KBM-7 (cell line): ENCODE data around the gene ABR.
"Not testable (repeated sequence)": the region's sequence is repeated elsewhere in the genome, so short reads cannot be mapped to it uniquely, and the experiment has no call there.

Experiments
- DNase-seq: peaks from one replicate; pipeline ENCODE4 v3.0.0-alpha.2; 2015
- in situ Hi-C: fragments of 300-500 bp; cut with MboI; formaldehyde crosslinking; loops from 2 replicates; pipeline ENCODE4 v1.14.3; 2020; ENCODE audit warnings: low sequenced_read_pairs, low pct_unique_long_range_greater_than_20kb, mixed read lengths

ABR gene

GRCh38 chr17:1060991-1061390 lies 118.8 kb downstream of the ABR start:
- in situ Hi-C loops: no loop called here
- DNase-seq: no peak

- in situ Hi-C loops: no loop called here
- DNase-seq: no peak
These were observed 120.5 kb downstream of the ABR start for GRCh38 chr17:1059131-1059795.

DNA sequence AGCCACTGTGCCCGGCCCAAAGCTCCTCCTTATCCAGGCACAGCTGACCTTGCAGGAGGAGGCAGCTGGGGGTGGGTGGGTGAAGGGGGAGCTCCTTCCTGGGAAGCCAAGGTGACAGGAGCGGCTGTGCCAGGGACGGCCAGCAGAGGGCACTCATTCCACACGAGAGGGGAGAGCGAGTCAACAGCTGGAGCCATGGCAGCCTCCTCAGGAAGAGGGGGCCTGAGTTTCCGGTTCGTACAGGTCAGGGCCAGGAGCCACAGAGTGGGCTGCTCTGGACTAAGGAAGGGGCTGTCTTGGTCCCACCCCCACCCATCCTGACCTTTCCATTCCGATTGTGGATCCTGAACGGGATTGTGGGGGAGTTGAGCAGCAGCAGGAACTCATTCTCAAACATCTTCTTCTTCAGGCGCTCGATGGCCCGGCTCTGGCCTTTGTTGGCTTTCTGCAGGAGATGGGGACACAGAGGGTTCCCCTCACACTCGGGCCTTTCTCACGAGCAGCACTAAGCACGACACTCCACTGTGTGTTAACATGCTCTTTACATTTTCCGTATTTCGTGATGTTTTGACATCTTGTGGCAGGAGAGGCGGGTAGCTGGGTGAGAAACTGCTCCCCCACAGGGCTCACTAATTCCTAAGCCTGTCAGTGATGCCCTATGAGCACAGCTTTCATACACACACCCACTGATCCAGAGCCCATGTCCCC lies 121.2 kb downstream of the ABR start:
- DNase-seq: peak; percentile 50
- in situ Hi-C loops: no loop called here

- no peak for DNase-seq
- in situ Hi-C loops: no loop called here
These were observed 123.0 kb downstream of the ABR start for GRCh38 chr17:1056761-1057160.

DNA sequence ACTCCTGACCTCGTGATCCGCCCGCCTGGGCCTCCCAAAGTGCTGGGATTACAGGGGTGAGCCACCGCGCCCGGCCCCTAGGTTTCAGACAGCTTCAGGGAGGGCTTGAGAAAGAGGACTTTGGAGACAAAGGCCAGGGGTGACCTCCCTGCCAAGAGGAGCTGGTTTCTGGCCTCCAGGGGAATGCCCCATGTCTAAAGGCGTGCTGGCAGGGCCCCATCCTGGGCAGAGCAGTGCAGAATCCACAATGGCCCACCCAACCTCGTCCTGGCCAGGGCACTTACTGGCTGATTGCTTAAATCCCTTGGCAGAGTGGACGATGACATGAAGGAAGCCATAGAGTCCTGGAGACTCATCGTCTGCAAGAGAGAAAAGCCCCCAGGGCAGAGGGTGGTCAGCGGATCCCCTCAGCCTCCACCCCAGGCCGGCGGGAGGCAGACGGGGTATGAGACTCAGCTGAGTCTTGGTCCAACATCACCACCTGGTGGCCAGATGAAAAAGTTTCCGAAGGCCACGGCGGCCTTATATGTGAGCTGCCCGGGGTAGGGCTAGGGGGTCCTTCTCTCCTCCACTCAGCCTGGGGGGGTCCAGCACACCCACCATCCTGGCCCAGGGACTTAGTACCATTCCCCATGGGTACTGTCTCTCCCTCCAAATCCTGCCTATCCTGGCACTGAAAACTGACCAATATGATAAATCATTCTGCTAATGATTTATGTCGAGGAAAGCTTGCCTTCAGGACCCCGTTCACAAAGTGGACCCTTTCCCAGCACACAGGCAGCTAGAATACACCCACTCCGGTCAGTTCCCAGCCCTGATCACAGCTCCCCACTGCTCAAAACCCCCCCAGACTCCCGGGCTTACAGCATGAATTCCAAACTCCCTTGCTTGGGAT lies 123.8 kb downstream of the ABR start:
- in situ Hi-C loops: no loop called here
- peak; percentile 48 for DNase-seq

GRCh38 chr17:1055231-1055630 lies 124.5 kb downstream of the ABR start:
- in situ Hi-C loops: no loop called here

DNA sequence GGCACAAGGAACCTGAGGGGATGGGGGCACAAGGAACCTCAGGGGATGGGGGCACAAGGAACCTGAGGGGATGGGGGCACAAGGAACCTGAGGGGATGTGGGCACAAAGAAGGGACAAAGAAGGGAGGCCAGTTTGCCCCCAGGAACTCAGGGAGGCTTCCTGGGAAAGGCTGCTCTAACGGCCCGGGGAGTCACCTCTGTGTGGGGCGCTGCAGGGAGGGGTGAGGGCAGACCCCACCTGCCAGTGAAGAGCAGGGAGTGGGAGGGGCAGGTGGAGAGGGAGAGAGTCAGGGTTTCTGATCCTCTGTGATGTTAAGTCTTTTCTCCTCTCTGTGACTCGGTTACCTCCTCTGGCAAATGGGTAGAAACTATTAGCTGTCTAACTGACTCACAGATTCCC lies 125.1 kb downstream of the ABR start:
- no peak for DNase-seq
- in situ Hi-C loops: no loop called here

More at GRCh38 chr17:1055231-1055630, 124.5 kb downstream of the ABR start:
- no peak for DNase-seq

DNA sequence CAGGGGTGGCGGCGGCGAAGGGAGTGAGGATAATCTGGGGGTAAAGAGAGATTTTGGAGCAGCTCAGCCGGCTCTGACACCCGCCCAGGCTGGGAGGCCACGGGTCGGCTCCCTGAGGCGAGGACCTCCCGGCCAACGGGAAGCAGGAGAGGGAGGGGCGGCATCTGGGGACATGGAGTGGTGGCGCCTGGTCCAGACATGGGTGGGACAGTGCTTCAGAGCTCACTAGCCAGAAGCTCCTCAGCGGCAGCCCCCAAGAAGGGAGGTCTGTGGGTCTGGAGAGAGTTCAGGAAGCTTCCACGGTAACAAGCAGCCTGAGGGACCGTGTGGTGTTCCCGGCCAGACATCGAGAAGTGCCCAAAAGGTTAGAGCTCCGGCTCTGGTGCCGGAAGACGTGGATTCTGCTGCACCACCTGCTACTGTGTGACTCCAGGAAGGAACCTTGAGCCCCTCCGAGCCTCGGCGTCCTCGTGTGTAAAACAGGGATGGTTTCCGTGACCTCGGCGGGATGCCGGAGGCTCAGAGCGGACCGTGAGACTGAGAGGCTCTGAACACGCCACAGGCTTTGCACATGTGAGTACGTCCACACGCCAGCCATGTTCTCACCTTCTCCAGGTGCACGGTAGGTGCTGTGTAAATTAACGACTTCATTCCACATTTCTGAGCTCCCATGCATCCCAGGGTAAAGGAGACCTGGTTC lies 126.0 kb downstream of the ABR start:
- no peak for DNase-seq
- in situ Hi-C loops: no loop called here

GRCh38 chr17:1050996-1051925 lies 128.5 kb downstream of the ABR start:
- in situ Hi-C loops: no loop called here
- no peak for DNase-seq

- in situ Hi-C loops: no loop called here
- DNase-seq: no peak
These were observed 129.4 kb downstream of the ABR start for GRCh38 chr17:1050246-1050995.

DNA sequence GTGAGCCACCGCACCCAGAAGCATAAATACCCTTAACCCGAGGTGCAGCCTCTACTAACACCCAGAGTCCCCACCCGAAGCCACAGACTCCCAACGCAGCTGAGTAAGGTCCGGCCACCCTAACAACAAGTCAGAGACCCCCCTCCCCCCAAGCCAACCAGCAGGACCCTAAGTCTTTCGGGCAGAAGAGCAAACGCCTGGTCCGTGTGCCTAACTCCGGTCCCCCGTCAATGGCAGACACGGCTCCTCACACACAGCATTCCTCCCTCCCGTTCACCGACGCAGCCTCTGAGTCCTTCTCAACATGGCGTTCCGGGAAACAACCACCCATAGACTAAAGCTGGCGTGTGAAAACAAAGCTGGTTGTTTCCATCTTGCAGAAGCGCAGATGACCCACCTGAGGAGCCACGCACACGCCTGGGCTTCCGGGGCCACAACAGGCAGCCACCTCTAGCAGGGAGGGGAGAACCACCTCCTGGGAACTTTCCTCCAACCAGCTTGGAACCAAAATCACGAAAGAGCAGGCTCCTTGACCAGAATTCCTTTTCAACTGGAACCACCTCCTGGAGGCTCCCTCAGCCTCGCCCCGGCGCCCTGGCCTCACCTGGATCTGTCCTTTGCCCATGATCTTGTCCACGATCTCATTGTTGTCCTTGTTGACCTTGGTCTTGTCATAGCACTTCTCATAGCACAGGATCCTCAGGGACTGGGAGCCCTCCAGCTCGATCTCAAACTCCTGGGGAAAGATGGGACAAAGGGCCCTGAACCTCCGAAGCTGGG lies 130.1 kb downstream of the ABR start:
- no peak for DNase-seq
- in situ Hi-C loops: no loop called here

DNA sequence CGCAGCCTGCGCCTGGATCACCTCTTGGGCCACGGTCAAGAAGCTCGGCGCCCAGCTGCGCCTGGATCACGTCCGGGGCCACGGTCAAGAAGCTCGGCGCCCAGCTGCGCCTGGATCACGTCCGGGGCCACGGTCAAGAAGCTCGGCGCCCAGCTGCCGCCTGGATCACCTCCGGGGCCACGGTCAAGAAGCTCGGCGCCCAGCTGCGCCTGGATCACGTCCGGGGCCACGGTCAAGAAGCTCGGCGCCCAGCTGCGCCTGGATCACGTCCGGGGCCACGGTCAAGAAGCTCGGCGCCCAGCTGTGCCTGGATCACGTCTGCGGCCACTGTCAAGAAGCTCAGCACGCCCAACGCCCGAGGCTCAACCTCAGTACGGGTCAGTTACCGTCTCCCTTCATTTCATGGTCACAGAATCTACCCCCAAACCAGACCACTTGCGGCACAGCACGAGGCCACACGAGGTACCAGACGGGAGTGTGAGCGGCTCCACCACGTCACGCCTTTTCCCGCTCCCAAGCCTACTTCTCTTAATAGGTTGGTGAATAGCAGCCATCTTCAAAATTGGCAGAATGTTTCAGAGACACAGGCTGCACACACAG lies 131.2 kb downstream of the ABR start:
- in situ Hi-C loops, DNase-seq: not testable (repeated sequence)

DNA sequence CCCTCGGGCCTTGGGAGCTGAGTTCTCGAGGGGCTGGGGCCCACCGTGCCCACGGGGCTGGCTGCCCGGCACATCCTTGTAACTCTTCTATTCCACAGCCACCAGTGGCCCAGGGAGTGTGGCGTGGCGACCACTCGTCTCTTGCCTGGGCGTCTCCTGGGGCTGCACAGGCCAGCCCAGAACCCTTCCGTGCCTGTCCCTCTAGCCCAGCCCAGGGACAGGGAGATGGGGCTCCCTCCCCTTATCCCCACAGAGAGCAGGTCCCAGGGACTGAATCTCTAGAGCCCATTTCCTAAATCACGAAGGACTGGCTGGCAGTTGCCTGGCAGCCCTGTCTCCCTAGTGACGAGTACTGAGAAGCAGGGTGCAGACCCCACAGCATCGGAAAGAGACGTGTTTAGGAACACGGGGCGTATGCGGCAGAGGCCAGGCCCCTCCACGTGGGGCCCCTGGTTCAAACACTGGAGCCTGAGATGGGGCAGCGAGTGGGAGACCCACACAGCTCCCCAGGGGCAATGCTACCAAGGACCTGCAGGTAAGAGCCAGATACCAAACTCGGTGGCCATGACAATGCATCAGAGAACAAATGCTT lies 131.8 kb downstream of the ABR start:
- in situ Hi-C loops: no loop called here
- no peak for DNase-seq

DNA sequence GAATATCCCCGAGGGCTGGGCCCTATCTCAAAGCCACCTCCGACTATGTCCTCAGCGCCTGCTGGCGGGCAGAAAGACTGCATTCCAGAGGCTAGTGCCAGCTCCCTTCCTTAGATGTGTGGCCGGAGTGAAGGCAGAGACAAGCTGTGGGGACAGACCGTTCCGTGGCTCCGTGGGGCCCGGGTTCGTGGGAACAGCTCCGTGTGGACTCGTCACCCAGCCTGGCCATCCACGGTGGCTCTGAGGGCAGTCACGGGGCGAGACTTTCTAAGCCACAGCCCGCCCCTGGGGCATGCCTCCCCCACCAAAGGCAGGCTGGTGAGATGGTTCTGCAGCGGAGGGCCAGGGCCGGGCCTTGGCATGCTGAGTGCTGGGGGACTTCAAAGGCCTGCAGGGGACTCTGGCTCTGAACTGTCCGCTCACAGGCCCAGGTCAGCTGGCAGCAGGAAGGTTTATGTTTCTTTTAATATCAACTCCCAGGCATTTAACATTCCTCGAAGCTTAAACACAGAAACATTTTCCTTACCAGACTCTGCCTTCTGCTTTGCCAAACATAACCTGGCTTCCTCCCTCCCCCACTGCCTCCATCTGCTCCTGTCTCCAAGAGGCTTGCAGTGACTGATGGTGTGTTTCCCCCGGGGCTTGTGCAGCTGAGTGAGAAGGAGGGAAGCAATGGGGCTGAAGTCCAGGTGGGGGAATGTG lies 132.5 kb downstream of the ABR start:
- DNase-seq: no peak
- in situ Hi-C loops: no loop called here

DNA sequence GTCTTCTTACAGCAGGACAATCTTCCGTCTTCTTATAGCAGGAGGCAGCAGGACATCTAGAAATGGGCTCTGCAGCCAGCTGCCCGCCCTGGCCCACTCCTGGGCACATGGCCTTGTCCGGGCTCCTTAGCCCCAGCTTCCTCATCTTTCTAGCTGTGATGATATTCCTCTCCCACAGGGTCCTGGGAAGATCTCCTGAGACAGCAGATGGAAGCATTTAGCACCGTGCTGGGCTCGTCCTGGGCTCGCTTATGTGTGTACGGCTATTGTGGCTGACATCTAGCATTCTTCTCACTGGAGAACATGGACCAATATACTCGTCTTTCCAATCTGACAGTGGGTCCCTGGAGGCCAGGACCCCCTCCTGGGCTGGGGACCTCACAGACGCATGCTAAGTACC lies 134.3 kb downstream of the ABR start:
- in situ Hi-C loops: no loop called here
- DNase-seq: no peak
